HG03460 (cell line): ENCODE results near the gene STX8.
"Not testable (repeated sequence)": the region's sequence is repeated elsewhere in the genome, so short reads cannot be mapped to it uniquely, and the experiment has no call there.

Experiments
- ATAC-seq: cut with Tn5 transposase; IDR thresholded peaks from one replicate; pipeline ENCODE4 v1.9.1; 2021; ENCODE audit not compliant: unreplicated experiment

STX8 gene

DNA sequence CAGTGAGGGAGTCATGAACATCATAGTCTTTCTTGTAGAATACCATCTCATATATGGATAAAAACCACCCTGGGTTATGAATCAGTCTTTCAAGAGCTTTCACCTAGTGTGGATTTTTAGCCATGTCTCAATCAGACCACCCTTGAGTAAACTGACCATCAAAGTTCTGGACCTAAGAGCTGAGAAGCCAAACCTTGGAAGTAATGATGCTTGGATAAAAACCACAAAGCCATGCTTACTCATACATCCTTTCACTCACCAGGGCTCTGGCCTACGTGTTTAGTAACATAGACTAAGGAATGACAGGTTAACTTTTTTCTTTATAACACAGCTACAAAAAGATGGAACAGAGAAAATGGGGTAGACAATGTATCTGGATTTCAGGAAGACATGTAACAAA is 167.2 kb downstream of the STX8 start:
- no peak for ATAC-seq

DNA sequence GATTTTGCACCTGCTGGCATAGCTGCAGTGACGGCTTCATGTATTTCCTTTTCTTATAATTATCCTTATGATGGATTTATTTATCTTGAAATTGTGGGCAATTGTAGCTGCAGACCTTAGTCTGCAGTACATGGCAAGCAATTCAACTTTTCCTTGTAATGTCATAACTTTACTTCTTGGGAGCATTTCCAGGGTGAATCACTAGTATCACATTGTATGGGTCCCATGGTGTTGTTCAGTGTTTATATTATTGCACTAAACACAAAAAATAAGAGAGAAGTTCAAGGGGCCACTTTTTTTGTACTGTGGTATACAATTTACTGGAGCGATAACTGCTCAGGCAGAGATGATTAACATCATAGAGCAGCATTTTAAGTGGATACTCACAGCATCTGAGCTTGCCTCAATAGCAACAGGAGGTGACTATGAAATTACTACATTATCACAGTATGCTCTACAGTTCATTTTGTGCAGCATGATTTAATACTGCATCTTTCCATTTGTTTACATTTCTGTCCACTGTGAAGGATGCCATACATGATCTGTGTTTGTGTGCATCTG is 169.5 kb downstream of the STX8 start:
- ATAC-seq: no peak

DNA sequence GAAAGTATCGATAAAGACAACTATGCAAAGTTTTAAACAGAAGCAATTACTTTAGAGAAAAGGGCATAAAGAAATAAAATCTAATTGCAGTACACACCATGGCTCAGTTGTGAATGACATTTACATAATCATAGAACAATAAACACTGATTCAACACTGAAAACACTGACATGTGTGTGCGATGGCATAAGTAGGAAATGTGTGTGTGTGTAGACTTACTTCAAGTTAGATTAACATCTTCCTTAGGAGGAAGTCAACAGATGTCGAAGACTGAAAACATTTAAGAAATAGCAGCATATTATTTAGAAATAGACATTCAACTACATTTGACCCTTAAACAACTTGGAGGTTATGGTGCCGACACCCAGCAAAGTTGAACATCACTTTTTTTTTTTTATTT is 172.4 kb downstream of the STX8 start:
- no peak for ATAC-seq

DNA sequence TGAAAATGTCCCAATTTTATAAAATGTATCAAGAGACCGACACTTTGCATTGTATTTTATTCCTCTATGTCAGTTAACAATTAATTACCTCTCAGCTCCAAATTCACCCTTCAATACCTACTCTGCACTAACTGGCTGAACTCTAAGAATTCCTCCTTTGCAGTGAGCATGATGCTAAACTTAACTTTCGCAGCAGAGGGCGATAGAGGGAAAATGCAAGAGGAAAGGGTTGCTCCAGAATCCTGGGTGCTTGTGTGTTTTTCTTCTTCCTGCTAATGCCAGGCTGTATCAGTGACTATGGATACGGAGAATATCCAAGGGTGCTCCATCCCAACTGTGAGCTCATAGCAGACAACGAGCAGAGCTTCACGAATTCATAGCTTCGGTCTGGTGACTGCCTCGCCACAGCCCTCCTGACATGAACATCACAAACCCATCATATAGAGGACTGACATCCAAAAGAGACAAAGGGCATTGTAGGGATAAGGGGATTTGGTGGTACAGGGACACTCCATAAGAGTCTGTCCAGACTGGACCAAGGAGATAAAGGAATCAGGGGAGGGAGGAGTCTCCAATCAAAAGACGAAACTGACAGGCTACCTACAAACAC is 172.9 kb downstream of the STX8 start:
- ATAC-seq: no peak

DNA sequence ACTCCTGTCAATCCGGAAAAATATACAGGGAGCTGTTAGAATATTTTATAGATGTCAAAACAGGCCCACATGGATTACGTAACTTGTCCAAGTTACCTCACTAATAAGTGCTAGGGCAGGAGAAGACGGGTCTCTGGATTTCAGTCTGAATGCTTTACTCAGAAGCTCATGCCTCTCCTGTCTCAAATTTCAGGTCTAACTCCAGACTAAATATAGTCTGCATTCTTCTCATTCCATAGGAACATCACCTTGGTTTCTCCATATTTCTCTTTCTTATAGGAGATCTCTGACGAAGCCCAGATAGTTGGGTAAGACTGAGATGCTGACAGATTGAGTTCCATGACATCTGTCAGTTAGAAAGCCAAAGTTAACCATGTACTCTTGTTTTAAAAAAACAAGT is 174.2 kb downstream of the STX8 start:
- no peak for ATAC-seq

DNA sequence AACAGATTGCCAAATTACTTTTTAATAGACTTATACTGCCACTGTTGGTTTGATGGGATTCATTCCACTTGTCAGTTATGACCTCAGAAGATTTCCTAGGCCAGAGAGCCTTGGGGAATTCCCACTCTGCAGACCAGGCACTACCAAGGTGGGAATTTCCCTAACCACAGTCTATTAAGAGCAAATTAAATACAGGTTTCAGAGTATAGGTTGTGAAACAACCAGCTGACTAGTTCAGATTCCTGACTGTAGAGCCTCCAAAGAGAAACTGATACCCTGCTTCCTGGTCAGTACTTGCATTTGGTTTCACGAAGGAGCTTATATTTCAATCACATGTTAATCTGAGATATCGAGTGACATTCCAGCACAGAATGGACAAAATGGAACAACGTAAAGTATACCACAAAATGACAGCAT is 186.5 kb downstream of the STX8 start:
- ATAC-seq: peak; percentile 73

DNA sequence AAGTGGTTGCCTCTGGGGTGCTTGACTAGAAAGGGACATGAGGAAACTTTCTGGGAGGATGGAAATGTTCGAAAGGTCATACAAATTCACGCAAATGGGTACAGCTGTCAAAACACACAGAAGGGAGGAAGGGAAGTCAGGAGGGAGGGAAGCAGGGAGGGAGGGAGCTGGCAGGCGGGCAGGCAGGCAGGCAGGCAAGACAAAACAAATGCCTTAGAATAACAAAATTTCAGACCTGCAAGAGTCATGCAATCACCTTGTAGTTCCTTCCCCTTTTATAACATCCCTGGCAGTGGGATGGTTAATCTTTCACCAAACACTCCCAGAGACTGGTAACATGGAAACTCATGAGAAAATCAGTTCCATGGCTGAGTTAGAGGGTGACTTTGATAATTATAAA is 189.2 kb downstream of the STX8 start:
- no peak for ATAC-seq

DNA sequence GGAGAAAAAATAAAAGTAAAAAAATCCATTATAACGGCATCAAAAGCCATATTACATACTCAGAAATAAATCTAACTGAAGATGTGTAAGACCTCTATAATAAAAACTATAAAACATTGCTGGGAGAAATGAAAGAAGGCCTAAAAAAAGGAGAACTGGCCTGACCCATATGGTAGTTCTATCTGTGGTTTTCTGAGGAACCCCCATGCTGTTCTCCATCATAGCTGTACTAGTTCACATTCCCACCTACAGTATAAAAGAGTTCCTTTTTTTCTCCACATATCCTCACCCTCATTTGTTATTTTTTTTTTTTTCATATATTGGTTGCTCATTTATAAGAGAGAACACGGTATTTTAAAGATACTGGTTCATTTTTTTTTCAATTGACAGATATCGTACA is 191.8 kb downstream of the STX8 start:
- ATAC-seq: no peak

DNA sequence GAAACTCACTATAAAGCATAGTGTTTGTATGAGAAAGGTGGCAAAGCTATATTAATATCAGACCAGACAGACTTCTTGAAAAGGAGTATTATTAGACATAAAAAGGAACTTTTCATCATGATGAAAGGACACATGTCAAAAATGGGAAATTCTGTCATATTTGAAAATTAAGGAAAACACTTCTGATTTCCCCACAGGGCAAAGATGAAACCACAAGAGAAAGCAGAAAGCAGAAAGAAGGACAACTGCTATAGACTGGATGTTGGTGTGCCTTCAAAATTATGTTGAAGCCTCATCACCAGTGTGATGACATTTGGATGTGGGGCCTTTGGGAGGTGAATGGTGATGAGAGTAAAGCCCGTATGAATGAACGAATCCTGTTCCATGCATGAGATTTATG is 193.0 kb downstream of the STX8 start:
- no peak for ATAC-seq

DNA sequence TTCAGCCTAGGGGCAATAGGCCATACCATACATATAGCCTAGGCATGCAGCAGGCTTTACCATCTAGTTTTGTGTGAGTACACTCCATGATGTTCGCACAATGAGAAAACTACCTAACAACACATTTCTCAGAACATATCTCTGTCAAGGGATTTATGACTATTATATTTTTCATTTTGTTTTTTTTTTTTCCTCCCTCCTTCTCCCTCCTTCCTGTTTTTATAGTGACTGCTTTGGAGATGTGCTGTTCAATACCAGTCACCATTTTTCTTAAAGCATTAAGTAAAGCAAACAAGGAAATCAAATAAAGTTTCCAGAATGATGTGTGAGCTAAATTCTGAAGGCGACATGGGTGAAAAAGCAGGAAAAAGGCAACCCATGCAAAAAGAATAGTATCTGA is 194.6 kb downstream of the STX8 start:
- no peak for ATAC-seq

DNA sequence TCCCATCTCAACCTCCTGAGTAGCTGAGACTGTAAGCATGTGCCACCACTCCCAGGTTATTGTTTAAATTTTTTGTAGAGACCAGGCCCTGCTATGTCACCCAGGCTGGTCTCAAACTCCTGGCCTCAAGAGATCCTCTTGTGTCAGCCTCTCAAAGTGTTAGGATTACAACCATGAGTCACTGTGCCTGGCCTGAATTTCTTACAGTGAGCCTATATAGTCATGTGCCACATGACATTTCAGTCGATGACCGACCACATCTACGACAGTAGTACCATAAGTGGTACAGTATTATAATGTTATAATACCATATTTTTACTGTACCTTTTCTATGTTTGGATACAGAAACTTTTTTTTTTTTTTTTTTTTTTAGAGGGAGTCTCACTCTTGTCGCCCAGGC is 195.3 kb downstream of the STX8 start:
- ATAC-seq: no peak

DNA sequence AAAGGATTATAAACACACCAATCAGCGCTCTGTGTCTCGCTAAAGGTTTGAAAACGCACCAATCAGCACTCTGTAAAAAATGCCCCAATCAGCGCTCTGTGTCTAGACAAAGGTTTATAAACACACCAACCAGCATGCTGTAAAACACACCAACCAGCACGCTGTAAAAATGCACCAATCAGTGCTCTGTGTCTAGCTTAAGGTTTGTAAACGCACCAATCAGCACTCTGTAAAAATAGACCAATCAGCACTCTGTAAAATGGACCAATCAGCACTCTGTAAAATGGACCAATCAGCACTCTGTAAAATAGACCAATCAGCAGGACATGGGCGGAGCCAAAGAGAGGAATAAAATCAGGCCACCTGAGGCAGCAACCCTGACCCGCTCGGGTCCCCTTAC is 199.4 kb downstream of the STX8 start:
- not testable (repeated sequence) for ATAC-seq

DNA sequence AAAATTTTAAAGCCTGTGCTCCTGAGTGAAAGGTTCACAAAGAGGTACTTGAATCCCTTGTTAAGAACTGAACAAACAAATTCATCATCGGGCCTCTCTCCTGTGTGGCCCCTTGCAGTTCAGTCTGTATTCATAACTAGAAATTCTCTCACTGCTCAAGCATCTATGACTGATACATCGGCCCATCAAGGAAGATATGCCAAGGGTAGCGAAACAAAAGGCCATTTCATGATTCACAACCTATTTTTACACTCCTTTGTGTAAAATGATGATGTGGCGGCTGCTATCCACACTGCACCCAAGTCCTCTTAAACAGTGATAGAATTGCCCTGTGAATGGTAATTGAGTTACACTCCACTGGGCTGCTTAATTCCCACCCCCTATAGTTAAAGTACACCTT is 204.6 kb downstream of the STX8 start:
- no peak for ATAC-seq

DNA sequence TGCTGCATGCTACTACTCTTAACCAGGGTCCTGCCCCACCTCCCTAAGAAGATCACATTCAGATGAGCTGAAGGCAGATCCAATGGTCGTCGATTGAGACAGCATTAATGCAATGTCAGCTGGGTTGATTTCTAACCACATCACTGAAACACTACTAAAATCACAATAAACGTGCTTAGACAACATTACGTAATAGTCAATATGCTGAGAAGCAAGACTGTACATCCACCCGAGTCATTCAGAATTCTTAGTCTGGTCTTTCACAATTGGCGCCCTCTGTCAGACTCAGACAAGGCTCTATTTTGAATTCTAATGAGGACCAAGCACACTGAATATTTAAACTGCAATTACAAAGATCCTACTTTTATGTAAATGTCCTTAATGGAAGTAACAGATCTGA is 205.2 kb downstream of the STX8 start:
- ATAC-seq: no peak

DNA sequence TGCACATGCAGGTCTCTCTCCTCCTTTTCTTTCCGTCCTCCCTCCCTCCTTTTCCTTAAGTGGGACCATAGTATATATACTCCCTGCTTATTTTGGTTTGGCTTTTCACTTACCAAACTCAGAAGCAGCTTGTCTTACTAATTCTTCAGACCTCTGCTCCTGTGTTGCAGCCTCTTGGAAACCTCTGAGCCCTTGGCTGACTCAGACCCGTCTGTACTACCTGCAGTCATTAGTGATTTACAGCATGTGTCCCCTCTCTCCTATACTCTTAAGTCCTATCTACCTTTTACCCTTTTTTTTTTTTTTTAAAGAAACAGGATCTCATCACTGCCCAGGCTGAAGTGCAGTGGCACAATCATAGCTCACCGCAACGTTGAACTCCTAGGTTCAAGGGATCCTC is 207.0 kb downstream of the STX8 start:
- ATAC-seq: no peak

DNA sequence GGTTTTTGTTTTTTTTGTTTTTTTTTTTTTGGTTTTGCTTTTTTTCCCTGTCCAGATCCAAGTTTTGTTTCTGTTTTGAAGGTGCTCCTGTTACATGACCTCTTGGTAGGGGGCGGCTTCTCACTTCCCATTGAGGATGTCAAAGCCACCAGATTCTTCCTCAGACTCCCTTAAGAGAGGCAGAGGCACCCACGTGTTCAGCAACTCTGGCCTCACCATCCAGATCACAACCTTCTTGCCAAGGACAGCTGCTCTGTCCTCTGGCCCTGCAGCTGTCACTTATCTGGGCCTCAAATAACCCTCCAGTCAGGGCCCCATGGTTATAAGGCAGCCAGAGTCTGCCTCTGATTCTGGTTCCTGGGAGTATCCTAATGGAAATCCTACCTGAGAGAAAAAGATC is 208.5 kb downstream of the STX8 start:
- ATAC-seq: no peak

DNA sequence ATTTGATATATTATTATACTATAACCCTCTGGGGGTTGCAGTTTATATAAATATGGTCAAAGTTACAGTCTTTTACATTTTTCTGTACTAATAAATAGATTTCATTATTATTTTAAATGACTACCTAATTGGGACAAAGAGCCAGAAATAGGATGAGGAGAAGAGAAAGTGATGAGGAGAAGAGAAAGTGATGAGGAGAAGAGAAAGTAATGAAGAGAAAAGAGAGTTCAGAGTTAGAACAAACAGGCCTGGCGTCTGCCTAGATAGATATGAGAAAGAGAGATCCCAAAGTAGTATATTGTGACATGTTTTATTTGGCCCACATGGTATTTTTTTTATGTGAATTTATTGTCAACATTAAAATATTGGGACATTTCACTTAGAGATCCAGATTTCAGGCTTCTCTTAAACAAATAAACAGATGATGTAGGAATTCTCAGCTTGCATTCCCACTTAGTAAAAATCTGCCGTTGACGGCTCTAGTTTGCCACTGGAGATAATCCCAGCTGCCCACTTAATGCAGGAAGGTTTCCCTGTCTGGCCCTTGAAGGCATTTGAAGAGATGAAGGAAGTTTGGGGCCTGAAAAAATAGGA is 210.7 kb downstream of the STX8 start:
- no peak for ATAC-seq

DNA sequence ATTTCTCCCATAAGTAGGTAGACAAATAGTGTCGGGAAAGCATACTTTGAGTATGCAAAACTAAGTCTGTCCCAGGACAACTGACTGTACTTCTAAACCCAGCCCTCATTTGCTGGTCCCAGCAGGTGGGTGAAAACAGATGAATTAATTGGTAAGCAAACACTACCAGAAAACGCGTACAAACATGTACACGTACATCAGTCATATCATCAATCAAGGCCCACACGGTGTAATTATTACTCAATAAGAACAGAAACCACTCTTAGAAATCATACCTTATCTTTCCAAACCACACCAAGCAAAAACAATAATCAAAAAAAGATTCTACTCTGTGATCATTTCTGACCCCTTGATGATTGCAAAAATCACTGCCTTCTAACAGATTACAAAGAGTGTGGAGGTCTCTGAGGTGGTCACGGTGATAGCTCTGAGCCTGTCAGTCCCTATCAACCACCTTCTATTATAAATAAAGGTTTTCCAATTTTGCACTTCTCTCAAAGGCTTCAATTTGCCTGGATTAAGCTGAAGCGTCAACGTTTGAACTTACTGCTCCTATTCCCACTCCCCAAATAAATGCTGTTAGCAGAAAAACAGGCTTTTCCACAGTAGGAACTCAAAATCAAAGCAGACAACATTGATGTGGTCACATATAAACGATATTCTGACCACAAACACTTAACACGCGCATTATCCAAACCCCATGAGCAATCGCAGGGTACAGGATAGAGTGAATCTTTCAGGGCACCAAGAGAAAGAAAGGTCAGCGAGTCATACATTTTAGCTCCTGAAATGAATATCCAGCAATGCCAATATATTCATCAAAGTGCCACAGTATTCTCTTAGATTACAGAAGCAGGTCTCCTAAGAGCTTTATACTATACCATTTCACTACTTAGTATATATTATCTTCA is 211.9 kb downstream of the STX8 start:
- no peak for ATAC-seq

DNA sequence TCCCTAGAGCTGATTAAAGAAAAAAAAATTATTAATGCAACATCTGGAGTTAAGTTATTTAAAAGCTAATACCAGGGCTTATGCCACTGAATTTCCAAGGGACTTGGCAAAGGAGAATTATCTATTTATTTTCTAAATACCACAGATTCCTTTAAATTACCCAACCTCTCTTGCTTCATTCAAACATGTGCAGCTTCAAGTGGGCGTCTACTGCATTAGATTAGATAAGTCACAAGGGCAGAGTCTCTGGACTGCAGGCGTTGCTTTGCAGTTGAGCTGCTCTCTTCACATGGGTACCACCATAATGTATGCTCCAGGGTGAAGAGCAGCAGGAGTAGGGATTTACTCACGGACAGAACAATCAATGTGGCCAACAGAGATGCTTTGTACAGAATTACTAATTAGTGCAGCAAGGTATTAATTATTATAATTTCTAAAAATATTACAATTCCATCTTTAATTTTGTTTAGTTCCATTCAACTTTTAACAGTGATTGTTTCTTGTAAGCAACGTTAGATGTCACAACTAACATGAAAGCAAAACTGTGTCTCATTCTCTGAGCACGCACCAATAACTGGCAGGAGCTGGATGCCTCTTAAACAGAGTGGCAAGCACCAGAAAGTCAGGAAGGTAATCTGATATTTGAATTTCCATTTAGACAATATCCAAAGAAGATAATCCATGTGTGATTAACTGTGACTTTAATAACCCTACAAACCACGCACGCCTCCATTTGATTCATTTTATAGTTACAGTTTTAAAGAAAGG is 214.2 kb downstream of the STX8 start:
- no peak for ATAC-seq

DNA sequence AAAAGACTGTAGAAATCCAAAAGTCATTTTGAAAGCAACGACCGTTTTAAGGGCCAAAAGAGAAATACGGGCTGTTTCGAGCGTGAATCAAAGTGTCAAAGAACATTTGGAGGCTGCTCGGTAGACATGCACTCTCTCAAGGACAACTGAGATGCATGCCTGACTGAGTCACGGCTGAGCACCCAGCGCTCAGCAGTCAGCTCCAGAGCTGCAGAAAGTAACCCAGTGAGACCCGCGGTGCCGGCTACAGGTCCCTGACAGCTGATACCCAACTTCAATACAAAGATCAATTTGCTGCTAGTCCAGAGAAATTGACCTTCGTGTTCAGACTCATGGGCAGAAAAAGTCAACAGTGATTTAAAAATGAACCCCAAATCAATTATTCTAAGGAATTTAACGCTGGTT is 214.9 kb downstream of the STX8 start:
- no peak for ATAC-seq

DNA sequence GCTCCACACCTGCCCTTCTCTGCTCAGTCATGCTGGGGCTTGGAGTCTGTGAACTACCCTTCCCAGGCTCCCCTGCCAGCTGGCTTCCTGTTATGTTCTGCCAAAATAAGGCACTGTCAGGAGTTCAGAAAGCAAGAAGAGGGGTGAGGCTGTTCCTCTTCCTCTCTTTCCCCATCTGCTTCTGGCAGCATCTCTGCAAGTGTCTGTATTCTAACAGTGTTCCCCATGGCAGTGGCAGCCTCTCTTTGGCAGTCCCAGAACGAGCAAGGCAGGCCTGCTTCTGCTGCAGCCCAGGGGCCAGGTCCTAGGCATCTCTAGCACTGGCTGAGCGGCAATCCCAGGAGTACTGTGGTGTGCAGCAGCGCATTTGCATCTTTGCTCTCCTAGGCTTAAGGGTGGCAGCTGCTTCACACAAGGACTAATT is 219.1 kb downstream of the STX8 start:
- no peak for ATAC-seq
